ENCODE data around the gene DPH1.
A peak's percentile ranks its signal among the peaks of the same experiment; 100 is the strongest.

The DPH1 gene

DNA sequence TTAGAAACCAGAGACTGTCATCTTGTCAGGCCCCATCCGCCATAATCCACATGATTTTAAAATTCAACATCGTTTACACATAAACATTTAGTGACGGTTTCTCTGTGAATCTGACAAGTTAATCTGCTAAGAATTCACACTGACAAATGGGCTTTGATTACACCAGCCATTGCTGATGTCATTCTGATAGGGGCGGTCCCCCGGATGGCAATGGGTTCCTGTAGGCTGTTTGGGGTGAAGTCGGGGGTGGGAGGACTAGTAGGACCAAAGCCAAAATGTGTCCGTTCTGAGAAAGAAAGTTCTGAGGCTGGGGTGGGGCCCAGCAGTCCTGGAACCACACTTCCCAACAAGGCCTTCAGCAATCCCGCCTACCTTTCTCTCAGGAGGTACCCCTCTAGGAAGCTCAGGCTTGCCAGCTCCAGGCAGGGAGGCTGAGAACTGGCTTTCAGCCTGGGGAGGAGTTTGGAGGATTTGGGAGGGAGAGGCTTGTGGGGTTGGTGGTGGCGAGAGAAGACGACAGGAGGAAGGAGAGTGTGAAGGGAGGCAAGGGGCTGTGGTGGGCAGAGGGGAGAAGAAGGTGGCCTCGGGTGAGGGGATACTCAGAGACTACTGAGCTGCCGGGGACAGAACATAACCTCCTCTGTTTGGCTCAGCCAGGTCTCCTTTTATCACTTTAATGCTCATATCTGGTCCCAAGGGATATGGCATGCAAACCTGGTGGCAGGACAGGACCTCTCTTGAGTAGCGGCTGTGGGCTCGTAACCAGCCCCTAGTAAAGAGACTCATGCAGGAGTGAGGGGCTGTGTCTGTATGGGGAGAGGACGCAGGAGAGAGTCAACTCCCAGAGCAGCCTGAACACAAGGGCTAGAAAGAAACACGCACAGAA is 33.6 kb downstream of the DPH1 start:
- DNase-seq: no peak

DNA sequence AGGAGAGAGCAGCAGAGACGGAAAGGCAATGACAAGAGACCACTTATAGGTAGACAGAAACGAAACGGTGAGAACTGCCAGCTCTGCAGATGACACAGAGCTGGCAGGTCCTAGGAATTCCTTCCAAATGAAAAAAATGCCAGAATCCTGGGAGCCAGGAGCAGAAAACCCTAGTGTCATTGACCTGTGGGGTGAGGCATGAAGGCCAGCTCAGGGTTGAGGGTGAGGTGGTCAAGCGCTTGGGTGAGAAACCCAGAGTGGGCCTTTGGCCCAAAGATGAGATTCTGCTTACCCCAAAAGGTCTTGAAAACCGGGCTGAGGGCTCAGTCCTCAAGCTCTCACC is 34.2 kb downstream of the DPH1 start:
- no peak for DNase-seq

DNA sequence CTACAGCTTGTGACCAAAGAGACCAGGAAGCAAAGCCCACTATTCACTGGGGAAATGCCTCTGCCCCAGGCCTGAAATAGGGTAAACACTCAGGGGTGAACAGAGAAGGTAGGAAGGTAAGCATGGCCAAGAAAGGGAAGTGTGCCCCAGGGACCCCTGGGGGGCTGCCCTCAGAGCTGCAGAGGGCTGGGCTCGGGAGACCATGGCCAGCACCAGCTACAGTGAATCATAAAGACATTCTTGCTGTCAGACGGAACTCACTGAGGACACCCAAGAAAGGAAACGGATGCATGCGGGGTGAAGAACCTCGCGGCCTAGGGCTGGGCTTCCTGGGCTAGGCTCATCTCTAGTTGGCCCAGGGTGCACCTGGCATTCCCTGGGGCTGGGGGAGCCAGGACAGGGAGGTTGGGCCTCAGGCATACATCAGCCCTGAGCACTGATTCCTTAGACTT is 34.6 kb downstream of the DPH1 start:
- no peak for DNase-seq

DNA sequence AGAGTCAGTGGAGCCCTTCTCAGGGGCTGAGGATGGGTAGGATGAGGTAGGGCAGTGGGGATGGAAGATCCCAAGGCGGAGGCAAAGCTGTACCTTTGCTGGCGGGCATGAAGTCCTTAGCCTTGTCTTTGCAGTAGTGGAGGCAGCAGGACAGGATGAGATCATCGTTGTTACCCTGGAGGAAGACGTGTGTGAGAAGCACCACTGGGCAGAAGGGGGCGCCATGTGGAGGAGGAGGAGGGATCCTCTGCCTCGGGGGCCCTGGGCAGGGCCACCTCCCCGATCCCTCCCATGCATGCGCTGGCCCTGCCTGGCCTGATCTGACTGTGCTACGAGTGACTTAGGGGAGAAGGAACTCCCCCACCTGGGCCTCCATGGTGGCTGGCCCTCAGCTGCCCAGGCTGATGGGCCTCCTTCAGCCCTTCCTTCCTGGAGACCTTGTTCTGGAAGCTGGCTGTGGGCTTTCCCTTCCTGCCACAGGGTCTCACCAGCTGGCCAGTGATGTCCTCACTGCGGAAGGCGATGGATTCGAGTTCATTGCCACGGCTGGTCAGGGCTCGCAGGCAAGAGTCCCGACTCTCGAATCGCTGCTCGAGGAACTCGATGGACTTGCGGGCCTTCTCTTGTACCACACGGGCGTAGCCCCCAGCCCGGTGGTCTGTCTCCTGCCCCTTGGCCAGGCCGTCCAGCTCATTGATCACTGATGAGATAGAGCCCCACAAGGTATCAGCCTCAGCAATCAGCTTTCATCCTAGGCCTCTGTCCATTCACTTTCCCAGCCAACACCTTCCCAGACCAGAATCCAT is 35.2 kb downstream of the DPH1 start:
- no peak for DNase-seq

DNA sequence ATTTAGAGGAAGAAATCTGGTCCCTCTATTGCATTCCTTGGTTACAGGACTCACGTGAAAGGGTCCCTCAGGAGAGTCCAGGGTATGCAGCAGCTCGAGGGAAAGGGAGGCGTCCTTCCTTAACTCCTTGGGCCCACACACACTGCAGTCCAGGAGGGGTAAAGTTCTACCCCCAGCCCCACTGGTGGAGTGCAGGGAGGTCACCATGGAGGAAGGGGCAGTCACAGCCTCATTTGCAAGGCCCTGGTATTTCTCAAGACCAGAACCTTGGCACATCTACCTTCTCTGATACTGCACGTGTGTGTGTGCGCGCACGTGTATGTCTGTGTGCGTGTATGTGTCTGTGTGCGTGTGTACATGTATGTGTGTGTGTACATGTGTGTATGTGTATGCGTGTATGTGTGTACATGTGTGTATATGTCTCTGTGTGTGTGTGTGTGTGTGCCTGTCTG is 36.0 kb downstream of the DPH1 start:
- no peak for DNase-seq

DNA sequence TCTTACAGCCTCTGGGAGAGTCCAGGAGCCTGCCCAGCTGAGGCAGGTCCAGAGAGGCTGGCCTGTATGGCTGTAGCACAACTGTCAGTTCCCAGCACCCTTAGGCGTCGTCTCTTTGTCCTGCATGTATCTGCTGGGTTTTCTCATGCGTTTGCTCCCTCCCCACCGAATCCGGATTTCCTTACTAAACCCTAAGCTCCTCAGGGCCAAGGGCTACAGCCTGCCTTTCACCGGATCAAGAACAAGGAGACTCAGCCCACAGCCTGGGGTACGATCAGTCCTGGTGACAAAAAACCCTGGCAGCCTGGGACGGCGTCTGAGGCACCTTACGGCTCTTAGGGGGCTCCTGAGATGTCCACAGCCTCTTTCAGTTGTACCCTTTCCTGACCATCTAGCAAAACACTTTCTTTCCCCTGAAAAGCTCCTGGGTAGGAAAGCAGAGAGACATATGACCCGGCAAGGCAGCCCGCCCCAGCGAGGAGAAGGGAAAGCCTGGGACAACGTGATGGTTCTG is 37.2 kb downstream of the DPH1 start:
- no peak for DNase-seq

DNA sequence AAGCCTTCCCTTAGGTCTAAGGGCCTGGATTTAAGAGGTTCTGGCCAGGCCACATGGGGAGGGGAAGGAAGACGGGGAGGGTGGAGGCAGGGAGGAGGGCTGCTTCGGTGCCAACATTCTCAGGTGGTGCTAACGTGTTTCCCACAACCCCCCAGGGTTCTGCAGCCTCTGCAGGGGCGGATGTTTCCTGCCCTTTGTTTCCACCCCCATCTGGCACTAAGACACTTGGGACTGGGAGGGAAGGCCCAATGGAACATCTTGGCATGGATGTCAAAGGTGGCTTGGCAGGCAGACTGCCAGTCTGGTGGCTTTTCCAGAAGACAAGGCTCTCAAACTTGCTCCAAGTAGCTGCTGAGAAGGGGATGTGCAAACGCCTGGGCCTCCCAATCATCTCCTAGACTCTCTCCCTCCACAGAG is 37.7 kb downstream of the DPH1 start:
- DNase-seq: no peak

DNA sequence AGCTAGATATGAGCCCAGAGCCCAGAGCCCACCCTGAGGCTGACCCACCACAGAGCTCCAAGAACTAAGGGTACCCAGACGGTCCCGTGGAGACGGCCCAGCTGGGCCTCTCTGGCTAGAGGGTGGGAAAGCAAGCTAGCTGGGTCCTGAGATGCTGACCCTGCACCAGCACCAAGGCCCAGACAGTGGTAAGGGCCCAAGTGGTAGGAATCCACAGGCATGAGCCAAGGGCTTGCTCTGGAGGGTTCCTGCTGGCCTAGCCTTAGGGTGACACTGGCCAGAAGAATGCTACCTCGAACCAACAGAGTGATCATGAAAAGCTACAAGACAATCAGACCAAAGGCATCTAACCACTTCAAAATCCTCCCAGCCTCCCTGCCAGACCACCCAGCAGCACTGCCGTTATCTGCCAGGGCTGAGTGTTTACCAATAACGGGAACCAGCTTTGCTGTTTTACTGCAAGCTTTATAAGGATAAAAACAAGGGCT is 38.1 kb downstream of the DPH1 start:
- DNase-seq: no peak

DNA sequence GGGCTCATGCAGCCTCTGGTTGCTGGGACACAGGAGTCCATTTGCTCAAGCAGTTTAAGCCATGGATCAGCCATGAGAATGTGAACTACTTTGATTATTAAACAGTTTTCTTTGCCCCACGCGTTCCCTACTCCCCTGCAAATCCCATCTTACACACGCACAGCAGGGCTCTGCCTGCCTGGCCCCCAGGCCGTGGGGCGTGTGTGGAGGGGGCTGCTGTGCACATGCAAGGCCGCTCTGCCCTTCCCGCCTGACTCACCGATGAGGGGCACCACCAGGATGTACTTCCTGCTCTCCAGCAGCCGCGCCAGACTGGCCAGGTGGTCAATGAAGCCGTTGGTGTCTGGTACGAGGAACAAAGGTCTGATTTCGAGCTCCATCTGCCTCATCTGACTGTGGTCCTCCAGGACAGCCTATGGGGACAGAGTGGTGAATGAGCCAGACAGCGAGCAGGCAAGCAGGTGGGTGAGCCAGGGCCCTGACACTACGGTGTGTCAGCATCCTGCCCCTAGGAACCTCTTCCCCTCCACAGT is 38.6 kb downstream of the DPH1 start:
- no peak for DNase-seq

DNA sequence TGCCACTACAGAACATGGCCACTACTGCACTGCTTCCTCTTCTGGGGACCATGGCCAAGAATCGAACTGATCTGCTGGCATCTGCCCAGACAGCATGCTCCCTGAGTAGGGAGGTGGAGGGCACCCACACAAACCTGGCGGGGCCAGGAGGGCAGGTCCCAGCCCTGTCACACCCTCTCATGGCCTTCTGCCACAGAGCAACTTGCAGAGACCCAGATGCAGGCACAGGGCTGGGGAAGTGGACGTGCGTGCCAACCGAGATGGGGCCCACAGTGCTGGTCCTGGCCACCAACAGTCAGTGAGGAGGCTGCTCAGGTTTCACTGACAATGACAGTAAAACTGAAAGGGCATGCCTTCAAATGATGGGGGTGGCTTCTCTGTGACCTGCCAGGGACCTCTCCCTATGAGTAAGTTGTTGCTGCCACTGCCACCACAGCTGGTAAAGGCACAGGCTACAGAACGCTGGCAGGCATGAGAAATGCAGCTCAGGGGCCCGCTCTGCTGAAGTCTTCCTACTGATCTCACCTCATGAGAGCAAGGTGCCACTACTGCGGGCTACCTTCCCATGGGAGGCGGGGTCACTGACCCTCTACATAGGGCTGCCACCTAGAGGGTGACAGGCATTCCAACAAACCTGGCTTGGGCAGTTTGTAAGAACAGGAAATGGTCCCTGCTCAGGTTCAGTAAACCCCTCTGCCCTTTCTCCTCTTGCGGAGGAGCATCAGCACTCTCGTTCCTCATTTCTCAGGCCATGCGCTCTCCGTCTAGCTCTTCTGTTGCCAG is 40.5 kb downstream of the DPH1 start:
- no peak for DNase-seq

DNA sequence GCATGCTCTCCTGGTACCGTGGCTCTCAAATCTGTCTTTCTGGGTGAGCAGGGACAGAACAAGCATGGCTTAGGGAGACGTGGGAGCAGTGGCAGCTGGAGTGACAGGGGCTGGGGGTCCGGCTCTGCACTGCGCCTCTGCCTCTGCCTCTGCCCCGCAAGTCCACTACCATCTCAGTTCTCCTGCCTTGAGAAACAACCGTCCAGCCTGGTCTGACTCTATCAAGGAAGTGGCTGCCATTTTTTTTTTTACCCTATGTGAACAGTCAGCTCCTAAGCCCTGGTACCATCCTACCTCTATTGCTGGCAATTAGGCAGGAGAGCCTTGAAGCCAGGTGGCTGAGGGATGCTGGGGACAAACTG is 41.1 kb downstream of the DPH1 start:
- no peak for DNase-seq

DNA sequence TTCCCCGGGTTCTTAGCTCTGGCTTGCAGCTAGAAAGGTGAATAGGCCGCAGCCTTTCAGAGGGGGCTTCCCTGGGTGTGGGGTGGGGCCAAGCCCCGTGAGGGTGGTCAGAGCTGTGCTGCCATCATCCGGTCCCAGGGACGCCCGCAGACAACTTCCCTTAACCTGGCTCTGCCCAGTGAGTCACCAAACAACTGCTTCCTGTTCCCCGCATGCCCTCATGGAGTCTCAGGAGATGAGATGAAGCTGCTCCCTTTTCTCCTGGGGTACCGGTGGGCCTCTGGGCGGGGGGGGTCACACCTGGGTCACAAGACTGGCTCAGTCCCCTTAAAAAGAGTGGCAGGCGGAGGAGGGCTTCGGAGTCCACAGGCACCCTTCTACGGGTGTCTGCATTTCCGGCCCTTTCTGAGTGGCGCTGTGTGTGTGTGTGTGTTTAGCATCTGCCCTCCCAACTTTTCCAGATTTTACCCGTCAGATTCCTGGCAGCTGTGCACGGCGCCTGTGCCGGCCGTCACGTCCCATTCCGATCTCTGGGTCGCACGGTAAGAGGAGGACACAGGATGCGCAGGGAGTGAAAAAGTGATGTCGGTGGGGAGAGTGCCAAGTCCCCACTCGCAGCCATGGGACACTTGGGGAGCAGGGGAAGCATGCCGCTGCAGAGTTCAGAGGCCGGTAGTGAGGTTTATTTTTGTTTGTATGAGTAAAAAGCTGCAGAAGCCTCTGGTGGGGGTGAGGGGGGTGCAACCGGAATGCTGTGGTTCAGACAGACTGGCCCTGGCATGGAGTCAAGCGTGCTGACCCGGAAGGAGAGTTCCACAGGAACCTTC is 41.7 kb downstream of the DPH1 start:
- DNase-seq: no peak

DNA sequence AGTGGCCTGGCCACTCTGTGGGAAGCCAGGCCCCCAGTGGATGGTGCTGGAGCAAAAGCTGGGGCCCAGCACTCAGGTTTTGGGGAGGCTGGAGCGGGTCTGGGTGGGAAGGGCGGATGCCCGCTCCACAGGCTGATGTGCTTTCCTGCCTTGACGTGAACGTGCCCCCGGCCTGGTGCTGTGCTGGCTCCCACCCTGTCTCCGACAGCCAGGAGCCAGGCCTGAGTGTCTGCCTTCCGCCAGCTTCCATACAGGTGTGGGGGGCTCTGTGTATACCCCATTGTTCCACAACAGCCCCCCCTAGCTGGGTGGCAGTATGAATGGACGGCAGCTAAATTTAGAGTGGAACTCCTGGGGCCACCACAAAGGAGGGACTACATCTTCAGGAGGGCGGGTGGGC is 45.0 kb downstream of the DPH1 start:
- no peak for DNase-seq

DNA sequence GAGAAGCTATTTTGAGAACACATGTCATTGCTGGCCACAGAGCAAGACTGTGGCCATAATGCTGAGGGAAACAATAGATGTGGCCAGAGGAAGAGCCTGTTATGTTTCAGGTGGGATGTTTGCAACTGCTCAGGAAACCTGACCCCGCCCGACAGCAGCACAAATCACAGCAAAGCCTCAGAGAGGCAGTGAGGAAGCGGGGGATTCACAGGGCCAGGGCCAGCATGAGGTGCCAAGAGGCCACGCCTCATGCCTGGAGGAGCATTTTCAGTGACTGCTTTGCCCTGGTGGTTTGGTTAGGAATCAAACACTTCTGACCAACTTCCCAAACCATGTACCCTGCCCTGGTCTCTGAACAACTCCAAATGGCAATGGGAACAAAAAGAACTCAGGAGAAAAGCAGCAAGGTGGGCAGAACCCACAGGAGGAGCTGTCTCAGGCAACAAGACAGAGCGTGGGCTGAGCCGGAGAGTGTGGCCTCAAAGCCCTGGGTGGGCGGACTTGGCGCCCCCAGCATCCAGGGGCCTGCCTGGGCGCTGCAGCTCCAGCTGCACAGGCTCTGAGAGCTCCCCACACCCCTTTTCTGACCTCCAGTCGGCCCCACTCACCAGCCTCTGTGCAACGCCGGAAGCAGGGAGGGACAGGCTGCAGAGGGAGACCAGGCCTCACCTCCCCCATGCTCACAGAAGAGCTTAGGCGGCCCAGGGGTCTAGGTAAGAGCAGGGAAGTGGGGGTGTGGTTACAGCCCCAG is 45.6 kb downstream of the DPH1 start:
- no peak for DNase-seq

DNA sequence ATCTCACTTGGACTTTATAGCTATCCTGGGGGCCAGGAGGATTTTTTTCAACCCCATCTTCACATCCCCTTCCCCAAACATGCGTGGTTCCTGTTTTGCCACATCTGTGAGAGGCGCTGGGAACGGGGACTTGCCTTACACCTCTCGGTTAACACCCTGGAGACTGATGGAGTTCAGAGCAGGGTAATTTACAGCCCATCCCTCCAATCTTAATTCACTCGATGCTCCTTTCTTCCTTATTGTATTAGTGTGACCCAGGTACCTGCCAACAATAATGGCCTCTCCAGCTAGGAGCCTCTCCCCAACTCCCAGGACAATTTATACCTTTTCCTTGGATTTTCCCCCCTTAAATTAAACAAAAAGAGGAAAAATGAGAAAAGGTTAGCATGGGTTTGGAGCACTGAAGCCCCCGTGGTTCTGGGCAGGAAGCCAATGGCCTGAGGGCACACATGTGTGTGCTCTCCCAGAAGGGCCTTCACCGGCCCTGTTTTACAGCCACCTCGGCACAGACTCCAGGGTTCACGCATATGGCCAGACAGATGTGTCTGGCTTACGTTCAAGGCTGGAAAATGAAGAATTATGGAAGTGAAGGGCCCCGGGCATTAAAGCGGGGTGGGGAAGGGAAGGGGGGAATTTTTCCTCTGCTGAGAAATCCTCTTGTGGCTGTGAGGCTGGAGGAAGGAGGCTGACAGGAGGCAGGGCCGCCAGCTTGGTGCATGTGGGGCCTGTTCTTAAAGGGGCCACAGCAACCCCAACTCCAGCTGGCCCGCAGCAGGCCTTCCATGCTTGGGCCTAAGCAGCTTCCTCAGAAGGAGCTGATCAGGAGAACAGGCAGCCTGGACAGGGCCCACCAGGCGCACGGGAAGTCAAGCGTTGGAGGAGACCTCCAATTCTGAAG is 46.4 kb downstream of the DPH1 start:
- DNase-seq: peak; percentile 23

DNA sequence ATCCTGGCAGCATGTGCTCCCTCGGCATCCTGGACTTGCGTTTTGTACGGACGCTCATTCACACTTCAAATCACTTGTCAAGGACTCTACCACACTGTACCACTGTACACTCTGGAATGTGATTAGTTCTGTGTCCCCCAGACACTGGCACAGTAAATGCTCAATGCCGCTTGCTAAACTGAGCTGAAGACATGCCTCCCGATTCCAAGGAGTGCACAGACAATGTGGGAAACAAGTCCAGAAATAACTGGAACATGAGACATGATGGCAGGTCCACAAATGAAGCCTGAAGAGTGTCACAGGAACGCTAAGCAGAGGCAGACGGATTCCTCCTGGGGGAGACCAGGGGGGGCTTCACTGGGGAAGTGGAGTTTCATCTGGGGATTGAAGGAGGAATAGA is 47.1 kb downstream of the DPH1 start:
- no peak for DNase-seq

DNA sequence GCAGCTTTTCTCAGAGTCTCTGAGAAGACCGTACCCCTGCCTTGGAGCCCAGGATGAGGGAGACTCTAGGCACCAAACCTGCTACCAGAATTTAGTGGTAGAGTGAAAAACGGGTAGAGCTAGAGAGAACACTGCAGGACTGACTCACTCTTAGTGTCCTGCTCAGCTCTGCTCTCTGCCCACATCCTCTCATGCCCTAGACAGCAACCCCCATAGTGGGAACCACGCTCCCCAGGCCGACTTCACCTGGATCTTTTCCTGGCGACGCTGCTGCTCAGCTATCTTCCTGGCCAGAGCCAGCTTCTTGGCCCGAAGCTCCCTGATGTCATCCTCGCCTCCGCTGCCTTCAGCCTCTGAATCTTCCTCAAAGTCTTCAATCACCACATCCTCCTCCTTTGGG is 51.6 kb downstream of the DPH1 start:
- no peak for DNase-seq

DNA sequence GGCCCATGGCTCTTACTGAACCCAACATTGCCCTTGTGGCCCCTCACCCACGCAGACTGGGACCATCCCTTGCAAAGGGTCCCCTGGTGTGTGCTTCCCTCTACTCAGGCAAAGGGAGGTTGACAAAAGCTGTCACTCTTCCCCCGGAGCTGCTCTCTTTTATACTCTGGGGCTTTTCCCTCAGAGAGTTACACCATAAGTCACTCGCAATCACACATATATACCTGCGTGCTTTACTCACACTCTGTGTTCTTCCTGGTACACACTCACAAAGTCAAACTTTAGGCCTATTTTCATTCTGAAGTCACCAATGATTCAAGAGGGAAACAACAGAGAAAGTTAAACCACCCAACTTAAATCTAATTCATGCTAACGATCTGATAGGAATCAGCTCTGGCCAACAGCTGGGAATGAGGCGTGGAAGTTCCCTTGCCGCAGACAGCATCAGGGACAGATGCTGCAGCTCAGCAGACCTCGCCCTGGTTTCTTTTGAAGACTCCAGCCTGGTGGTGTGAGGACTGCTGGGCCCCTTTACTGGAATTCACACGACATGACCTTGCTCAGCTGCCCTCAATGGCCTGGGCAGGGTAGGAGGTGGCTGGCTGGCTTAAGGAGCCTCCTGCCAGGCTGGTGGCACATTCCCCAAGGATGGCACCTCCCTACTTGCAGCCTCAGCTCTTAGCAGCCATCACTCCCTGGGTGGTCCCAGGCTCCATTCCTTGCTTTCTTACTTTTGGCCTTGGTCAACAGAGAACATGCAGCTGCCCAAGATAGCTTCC is 52.2 kb downstream of the DPH1 start:
- DNase-seq: no peak

DNA sequence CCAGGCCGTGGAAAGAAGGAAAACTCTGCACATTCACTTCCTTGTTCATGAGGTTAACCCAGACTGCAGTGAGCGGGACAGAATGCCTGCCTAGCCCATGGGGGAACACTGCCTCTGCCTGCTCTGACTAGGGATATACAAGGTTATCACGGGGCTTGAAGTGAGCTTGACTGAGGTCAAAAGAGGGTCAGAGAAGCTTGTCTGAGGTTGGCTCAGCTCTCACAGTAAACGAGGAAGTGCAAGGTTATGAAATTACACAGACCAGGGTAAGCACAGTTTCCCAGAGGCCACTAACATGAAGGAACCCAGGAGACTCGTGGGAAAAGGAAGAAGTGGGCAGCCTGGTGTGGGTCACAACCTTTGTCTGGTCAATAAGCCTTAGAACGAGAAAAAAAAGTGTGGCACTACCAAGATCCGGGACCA is 53.7 kb downstream of the DPH1 start:
- DNase-seq: no peak

All from NCI-H1694 (cell line).